ENCODE data around the gene LY6G6F.

GRCh38 chr6:31737991-31738979 lies 31.6 kb downstream of the LY6G6F start:
- no peak for TF ChIP-seq CTCF (IDR thresholded peaks at IDR 0.05)
- no peak for TF ChIP-seq POLR2A (IDR thresholded peaks at IDR 0.05)
- no peak for TF ChIP-seq EP300 (IDR thresholded peaks at IDR 0.05)

All from ovary (tissue), 3 donors.